H9 (cell line): ENCODE data around the gene OPALIN. TPM values are rescaled to one million over a fixed set of nuclear protein-coding genes. Genes with fewer than 3 reads are reported as not detected.

Experiments used
- DNase-seq: peaks from one replicate; pipeline ENCODE4 v3.0.0-alpha.2; 2017
- H2AFZ ChIP-seq: one replicate; pipeline ENCODE4 v1.6.1; 2013; ENCODE audit warnings: mild to moderate bottlenecking, low read length, control low read depth, moderate library complexity
- H2AK5ac ChIP-seq: 2 replicates; pipeline ENCODE4 v1.6.1; 2013; ENCODE audit warnings: low read length, control low read depth, mixed read lengths; ENCODE audit not compliant: insufficient read length
- H2BK120ac ChIP-seq: one replicate; pipeline ENCODE4 v1.6.1; 2013; ENCODE audit warnings: low read depth, mild to moderate bottlenecking, low read length, control low read depth, inconsistent platforms; ENCODE audit not compliant: poor library complexity, severe bottlenecking
- H2BK12ac ChIP-seq: 2 replicates; pipeline ENCODE4 v1.6.1; 2013; ENCODE audit warnings: low read length, control low read depth, mixed read lengths, low read depth; ENCODE audit not compliant: insufficient read length
- H2BK15ac ChIP-seq: 2 replicates; pipeline ENCODE4 v1.6.1; 2013; ENCODE audit warnings: low read depth, low read length, control low read depth
- H2BK20ac ChIP-seq: one replicate; pipeline ENCODE4 v1.6.1; 2013; ENCODE audit warnings: low read depth, mild to moderate bottlenecking, low read length, control low read depth, inconsistent platforms; ENCODE audit not compliant: poor library complexity, severe bottlenecking
- H2BK5ac ChIP-seq: 2 replicates; pipeline ENCODE4 v1.6.1; 2013; ENCODE audit warnings: low read length, control low read depth, mixed read lengths; ENCODE audit not compliant: insufficient read length
- H3K14ac ChIP-seq: 2 replicates; pipeline ENCODE4 v1.6.1; 2013; ENCODE audit warnings: low read length, control low read depth; ENCODE audit not compliant: insufficient read depth
- H3K18ac ChIP-seq: 2 replicates; pipeline ENCODE4 v1.6.1; 2013; ENCODE audit warnings: low read depth, mild to moderate bottlenecking, mixed read lengths, low read length, control low read depth; ENCODE audit not compliant: insufficient read length
- H3K23ac ChIP-seq: 2 replicates; pipeline ENCODE4 v1.6.1; 2013; ENCODE audit warnings: low read length, control low read depth, mixed read lengths, low read depth; ENCODE audit not compliant: insufficient read length
- H3K23me2 ChIP-seq: 2 replicates; pipeline ENCODE4 v1.6.1; 2013; ENCODE audit warnings: low read depth, mild to moderate bottlenecking, mixed read lengths, low read length, control low read depth; ENCODE audit not compliant: insufficient read length, poor library complexity, severe bottlenecking
- H3K27ac ChIP-seq: 2 replicates; pipeline ENCODE4 v1.5.1; 2013; ENCODE audit warnings: low read length, control low read depth, mixed read lengths, low read depth; ENCODE audit not compliant: insufficient read length
- H3K27me3 ChIP-seq: 2 replicates; pipeline ENCODE4 v1.6.1; 2013; ENCODE audit warnings: low read length, control low read depth, inconsistent platforms; ENCODE audit not compliant: insufficient read depth
- H3K4ac ChIP-seq: 2 replicates; pipeline ENCODE4 v1.6.1; 2013; ENCODE audit warnings: low read depth, mild to moderate bottlenecking, control low read depth, inconsistent platforms, low read length, moderate library complexity
- H3K4me1 ChIP-seq: 2 replicates; pipeline ENCODE4 v1.6.1; 2013; ENCODE audit warnings: low read length, control low read depth, inconsistent platforms; ENCODE audit not compliant: insufficient read depth
- H3K4me2 ChIP-seq: 2 replicates; pipeline ENCODE4 v1.6.1; 2013; ENCODE audit warnings: low read length, control low read depth, mixed read lengths; ENCODE audit not compliant: insufficient read length, insufficient read depth
- H3K56ac ChIP-seq: 2 replicates; pipeline ENCODE4 v1.6.1; 2013; ENCODE audit warnings: low read depth, mild to moderate bottlenecking, mixed read lengths, low read length, control low read depth; ENCODE audit not compliant: insufficient read length
- H3K79me1 ChIP-seq: 2 replicates; pipeline ENCODE4 v1.6.1; 2013; ENCODE audit warnings: low read depth, mild to moderate bottlenecking, moderate library complexity, low read length, control low read depth, inconsistent platforms; ENCODE audit not compliant: insufficient read depth, poor library complexity, severe bottlenecking
- H3K79me2 ChIP-seq: 2 replicates; pipeline ENCODE4 v1.6.1; 2013; ENCODE audit warnings: low read length, control low read depth, inconsistent platforms; ENCODE audit not compliant: insufficient read depth
- H3K9ac ChIP-seq: 2 replicates; pipeline ENCODE4 v1.6.1; 2013; ENCODE audit warnings: low read length, control low read depth, mixed read lengths; ENCODE audit not compliant: insufficient read length; ENCODE audit errors: extremely low read depth
- H3K9me3 ChIP-seq: one replicate; pipeline ENCODE4 v1.6.1; 2013; ENCODE audit warnings: low read depth, low read length, inconsistent platforms; ENCODE audit not compliant: control insufficient read depth
- H3T11ph ChIP-seq: one replicate; pipeline ENCODE4 v1.6.1; 2013; ENCODE audit warnings: mild to moderate bottlenecking, low read length, control low read depth, inconsistent platforms
- H4K20me1 ChIP-seq: one replicate; pipeline ENCODE4 v1.6.1; 2013; ENCODE audit not compliant: control insufficient read depth, insufficient read length, insufficient read depth
- H4K5ac ChIP-seq: 2 replicates; pipeline ENCODE4 v1.6.1; 2013; ENCODE audit warnings: low read depth, mild to moderate bottlenecking, mixed read lengths, low read length, control low read depth; ENCODE audit not compliant: insufficient read length
- H4K8ac ChIP-seq: replicated peaks from 2 replicates; pipeline ENCODE4 v1.6.1; 2013; ENCODE audit warnings: low read length, control low read depth, mixed read lengths, low read depth; ENCODE audit not compliant: insufficient read length
- H4K91ac ChIP-seq: 2 replicates; pipeline ENCODE4 v1.6.1; 2013; ENCODE audit warnings: low read depth, mild to moderate bottlenecking, moderate library complexity, mixed read lengths, low read length, control low read depth; ENCODE audit not compliant: insufficient read length
- H3K27ac Mint-ChIP-seq, 3 experiments: 2 replicates in 2 of 3; 3 replicates in 1 of 3; pipeline ENCODE4 v1.8.0; 2020 to 2021; ENCODE audit warnings: mixed read lengths in 3 of 3, mild to moderate bottlenecking in 1 of 3, moderate library complexity in 1 of 3
- H3K27me3 Mint-ChIP-seq: 2 replicates; pipeline ENCODE4 v1.8.0; 2021; ENCODE audit warnings: low read depth, mild to moderate bottlenecking, moderate library complexity, mixed read lengths
- H3K36me3 Mint-ChIP-seq, 3 experiments: 2 replicates in 2 of 3; 3 replicates in 1 of 3; pipeline ENCODE4 v1.8.0; 2020 to 2021; ENCODE audit warnings: low read depth in 3 of 3, mixed read lengths in 3 of 3; ENCODE audit not compliant: insufficient read depth in 1 of 3
- H3K4me1 Mint-ChIP-seq, 2 experiments: 2 replicates each; pipeline ENCODE4 v1.8.0; 2020; ENCODE audit warnings: mixed read lengths in 2 of 2
- H3K4me3 Mint-ChIP-seq, 2 experiments: 2 replicates in 1 of 2; 3 replicates in 1 of 2; pipeline ENCODE4 v1.8.0; 2020 to 2021; ENCODE audit warnings: mild to moderate bottlenecking in 2 of 2, mixed read lengths in 2 of 2, moderate library complexity in 1 of 2
- H3K9me3 Mint-ChIP-seq, 2 experiments: 2 replicates in 1 of 2; 3 replicates in 1 of 2; pipeline ENCODE4 v1.8.0; 2020; ENCODE audit warnings: mild to moderate bottlenecking in 2 of 2, mixed read lengths in 2 of 2, moderate library complexity in 1 of 2
- CTCF ChIP-seq: fragments of 200-600 bp; sonication (generic); conservative IDR thresholded peaks from 3 replicates; pipeline ENCODE4 v1.8.0; 2021; ENCODE audit warnings: antibody characterized with exemption, mild to moderate bottlenecking
- WGBS: extraction: QIAGEN DNeasy Blood & Tissue Kit; methylation state at CpG from one replicate; pipeline ENCODE4 v1.1.7; 2013; ENCODE audit warnings: missing lambda C conversion rate, low lambda C conversion rate, mixed read lengths; ENCODE audit not compliant: insufficient read length; ENCODE audit errors: extremely low coverage; 5-methylcytosine and 5-hydroxymethylcytosine counted together
- total RNA-seq: library from RNA; stranded (reverse); gene quantifications from 2 replicates; pipeline ENCODE4 v1.2.1, GENCODE V29; 2021

OPALIN gene
- total RNA-seq, 1 experiment from 2014 or later = not detected

- Histone ChIP-seq H3T11ph (no peak overlapping the region), H2BK20ac (no peak overlapping the region), H4K8ac (no peak overlapping the region), H3K4ac (no peak overlapping the region), H3K23me2 (peaks cover 7% of the 10 kb centered on the region), H3K79me1 (no peaks in the 10 kb centered on the region), H4K20me1 (no peaks in the 10 kb centered on the region), H3K27ac (no peak overlapping the region), H2BK120ac (no peak overlapping the region), H3K27me3 (no peaks in the 10 kb centered on the region), H3K4me2 (peak overlapping the region; percentile 65), H2BK5ac (no peak overlapping the region), H2AFZ (peak overlapping the region; percentile 23), H3K9ac (peak overlapping the region; percentile 8), H3K4me1 (no peaks in the 10 kb centered on the region; the same call in 1 of the 2 replicates), H3K14ac (no peak overlapping the region), H3K56ac (no peak overlapping the region), H2BK15ac (no peak overlapping the region), H4K91ac (no peak overlapping the region), H2AK5ac (no peak overlapping the region), H3K9me3 (no peaks in the 10 kb centered on the region), H2BK12ac (no peak overlapping the region), H3K18ac (no peak overlapping the region), H3K23ac (no peak overlapping the region), H3K79me2 (no peaks in the 10 kb centered on the region), H4K5ac (no peak overlapping the region)
- peaks cover 0 to 2% (median 0%) of the 10 kb centered on the region in 3 experiments; a peak in 2 of 7 replicates for H3K36me3 Mint-ChIP-seq
- WGBS = no CpG with 5 or more reads among the region's 36 CpGs
- no peaks in the 10 kb centered on the region; a peak in 2 of 5 replicates for H3K9me3 Mint-ChIP-seq
- peak overlapping the region; percentile 64; a peak in 4 of 5 replicates for H3K4me3 Mint-ChIP-seq
- peaks cover 16% of the 10 kb centered on the region for H3K27me3 Mint-ChIP-seq
- peaks cover 22 to 24% of the 10 kb centered on the region in 2 experiments for H3K4me1 Mint-ChIP-seq
- TF ChIP-seq CTCF = peak; percentile 99
- DNase-seq = peak; percentile 92
- H3K27ac Mint-ChIP-seq = peak overlapping the region in 1 of 3 experiments; percentile 65; a peak in 1 of 7 replicates
Observed at GRCh38 chr10:96374985-96375830, 16.4 kb upstream of the OPALIN start.
